HK-2 (cell line): ENCODE measurements around the gene ZNF32.

Experiments used
- DNase-seq: peaks from one replicate; pipeline ENCODE4 v3.0.0-alpha.2; 2018; ENCODE audit not compliant: unreplicated experiment

The ZNF32 gene, protein sequence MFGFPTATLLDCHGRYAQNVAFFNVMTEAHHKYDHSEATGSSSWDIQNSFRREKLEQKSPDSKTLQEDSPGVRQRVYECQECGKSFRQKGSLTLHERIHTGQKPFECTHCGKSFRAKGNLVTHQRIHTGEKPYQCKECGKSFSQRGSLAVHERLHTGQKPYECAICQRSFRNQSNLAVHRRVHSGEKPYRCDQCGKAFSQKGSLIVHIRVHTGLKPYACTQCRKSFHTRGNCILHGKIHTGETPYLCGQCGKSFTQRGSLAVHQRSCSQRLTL

DNA sequence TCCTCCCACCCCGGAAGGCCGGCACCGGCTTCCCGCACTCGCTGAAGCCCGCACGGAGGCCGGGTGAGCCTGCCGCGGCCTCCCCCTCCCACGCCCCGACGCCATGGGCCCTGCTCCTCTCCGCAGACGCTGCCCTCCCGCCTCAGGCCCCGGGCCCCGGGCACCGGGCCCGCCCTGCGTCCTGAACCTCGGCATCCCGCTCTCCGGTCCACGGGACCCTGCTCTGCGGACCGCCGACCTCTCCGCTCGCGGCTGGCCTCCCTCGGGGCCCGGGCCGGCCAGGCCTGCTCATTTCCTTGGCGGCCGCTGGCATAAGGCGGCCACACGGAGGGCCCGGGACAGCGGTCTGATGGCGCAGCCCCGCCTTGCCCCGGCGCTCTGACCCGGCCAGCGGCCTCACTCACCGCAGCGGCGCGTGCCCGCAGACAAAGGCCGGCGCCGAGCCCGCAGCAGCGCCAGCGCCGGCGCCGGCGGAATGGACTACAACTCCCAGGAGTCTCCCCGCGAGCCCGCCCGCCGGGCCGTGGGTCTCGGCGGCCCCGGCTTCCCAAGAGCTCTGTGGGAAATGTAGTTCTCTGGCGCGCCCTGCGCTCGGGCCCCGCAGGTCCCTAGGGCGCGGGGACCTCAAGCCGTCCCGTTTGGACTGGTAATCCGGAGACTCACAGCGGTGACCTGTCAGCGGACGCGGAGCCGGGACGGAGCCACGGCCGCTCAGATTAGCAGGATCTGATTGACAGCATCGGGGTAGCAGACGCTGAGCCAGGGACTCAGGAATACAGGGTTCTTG, at the start of gene ZNF32:
TSS of gene ZNF32 (minus strand) at position 484 of the 787 bp plus-strand sequence. CDS start 2,748 bp downstream, outside the sequence.
- peak; percentile 88 for DNase-seq

DNA sequence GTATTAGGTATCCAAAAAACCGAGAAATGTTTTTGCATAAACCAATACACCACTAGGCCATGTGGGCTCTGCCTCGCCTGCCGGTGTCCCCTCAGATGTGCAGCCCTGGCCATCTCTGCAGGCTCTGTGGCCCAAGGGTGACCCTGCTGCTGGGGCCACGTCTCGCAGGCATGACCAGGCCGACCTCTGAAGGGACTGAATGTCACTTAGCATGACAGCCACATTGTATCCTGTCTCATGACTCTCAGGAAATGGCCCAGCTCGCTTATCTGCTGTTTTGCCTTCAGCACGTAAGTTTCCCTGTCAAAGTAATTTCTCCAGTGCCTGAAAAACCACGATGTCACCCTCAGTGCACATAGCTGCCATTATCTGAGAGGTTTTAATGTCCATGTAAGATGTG, 49.5 kb upstream of the ZNF32 start:
- no peak for DNase-seq

DNA sequence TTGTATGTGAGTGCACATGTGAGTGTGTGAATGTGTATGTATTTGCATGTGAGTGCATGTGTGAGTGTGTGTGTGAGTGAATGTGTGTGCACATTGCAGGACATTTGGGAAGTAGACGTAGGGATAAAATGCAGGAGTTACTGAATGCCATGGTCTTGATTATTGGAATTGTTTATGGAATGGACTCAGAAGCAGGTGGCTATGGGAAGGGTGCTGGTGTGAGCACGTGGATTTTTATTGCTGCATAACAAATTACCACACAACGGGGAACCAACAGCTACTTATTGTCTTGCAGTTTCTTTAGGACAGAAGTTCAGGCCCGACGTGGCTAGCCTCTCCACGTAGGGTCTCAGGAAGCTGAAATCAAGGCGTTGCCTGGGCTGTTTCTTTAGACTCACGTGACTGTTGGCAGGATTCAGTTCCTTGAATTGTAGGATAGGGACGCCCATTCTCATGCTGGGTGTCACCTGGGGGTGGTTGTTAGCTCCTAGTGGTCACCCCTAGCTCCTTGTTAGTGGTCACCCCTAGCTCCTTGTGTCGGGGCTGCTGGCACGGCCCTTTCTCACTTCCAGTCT, 48.3 kb upstream of the ZNF32 start:
- DNase-seq, result no peak

DNA sequence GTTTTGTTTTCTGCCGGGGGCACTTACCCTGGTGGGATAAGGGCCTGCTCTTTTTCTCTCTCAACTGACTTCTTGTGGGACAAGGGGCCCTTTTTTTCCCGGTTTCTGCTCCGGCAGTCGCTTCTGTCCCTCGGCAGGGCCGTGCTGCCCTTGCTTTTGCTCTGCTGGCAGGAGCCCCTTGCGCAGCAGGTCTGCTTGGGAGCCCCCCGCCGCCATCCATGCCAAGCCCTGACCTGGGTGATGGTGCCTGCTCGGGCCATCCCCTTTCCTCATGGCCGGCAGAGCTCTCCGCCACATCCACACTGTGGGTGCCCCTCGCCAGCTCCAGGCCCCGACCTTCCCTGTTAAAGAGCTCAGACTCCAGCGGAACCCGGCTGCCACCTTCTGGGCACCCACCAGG, 47.0 kb upstream of the ZNF32 start:
- no peak for DNase-seq

GRCh38 chr10:43695321-43695720, 46.6 kb upstream of the ZNF32 start:
- no peak for DNase-seq

- DNase-seq, result no peak
These were observed 45.8 kb upstream of the ZNF32 start for GRCh38 chr10:43694526-43694925.

DNA sequence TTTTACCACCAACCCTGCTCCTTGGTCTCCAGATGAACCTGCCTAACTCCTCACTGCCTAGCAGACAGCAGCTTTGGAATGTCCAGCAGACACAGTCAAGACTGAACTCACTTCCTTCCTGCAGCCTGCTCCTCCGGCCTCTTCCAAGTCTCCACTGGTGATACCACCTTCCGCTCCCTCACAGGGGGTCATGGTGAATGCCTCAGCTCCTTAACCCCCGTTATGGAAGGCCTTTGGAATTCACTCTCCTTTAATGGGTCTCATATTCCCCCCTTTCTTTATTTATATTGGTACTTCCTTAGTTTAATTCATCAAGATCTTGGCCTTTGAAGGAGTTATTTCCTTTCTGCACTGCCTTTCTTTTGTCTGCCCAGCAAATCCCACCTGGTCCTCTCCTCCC, 44.9 kb upstream of the ZNF32 start:
- no peak for DNase-seq

- no peak for DNase-seq
These were observed 43.6 kb upstream of the ZNF32 start for GRCh38 chr10:43692051-43692825.

GRCh38 chr10:43691485-43691884, 42.8 kb upstream of the ZNF32 start:
- no peak for DNase-seq

- peak; percentile 86 for DNase-seq
These were observed 41.5 kb upstream of the ZNF32 start for GRCh38 chr10:43689955-43690771.

GRCh38 chr10:43689618-43689954, 40.9 kb upstream of the ZNF32 start:
- DNase-seq, result peak; percentile 42

GRCh38 chr10:43689007-43689491, 40.4 kb upstream of the ZNF32 start:
- DNase-seq, result no peak

GRCh38 chr10:43688348-43688892, 39.7 kb upstream of the ZNF32 start:
- no peak for DNase-seq

DNA sequence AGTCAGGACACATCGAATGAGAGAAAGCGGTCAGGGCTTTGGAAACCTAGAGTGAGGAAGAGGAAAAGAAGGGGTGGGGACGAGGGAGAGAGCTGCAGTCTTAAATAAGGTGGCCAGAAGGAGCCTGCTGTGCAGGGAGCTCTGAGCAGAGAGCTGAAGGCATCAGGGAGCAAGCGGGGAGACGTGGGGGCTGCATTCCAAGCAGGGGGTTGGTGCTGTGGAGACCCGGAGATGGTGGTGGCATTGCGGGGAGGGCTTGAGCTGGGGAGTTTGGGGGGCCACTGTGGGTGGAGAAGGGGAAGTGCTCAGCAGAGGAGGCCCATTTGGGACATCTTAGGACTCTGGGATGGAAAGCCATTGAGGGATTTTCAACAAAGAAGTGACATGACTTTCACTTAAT, 38.7 kb upstream of the ZNF32 start:
- no peak for DNase-seq

DNA sequence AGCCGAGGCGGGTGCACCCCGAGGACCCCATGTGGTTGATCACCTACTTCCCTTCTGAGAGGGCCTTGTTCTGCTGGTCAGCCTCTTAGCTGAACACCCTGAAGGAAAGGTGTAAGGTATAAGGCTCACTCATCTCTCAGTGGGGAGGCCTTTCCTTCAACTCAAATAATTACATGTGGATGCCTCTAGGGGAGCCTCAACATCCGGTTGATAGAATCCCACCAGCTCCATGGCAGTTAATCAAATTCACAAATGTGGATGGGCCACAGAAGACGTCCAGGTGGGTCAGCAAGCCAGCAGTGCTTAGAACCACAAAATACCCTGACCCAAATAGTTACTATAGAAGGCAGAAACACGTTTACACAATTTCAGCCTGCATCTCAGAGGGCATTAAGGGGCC, 37.7 kb upstream of the ZNF32 start:
- DNase-seq, result no peak

DNA sequence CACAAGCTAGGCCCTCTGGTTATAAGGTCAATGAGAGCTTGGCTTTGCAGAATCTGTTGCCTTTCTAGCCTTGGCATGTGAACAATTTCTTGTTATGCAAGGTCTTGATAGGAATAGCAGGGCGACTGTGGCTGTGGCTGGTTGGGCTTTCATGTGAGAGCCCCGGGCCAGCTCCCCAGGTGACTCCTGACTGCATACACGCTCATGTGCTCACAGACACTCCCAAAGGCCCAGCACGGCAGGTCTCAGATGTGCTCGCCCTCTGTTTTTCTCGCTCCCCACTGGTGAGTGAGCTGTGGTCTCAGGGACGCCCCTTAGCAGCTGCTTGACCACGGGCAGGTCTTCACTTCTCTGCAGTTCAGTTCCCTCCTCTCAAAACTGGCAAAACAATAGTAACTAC, 37.1 kb upstream of the ZNF32 start:
- no peak for DNase-seq

DNA sequence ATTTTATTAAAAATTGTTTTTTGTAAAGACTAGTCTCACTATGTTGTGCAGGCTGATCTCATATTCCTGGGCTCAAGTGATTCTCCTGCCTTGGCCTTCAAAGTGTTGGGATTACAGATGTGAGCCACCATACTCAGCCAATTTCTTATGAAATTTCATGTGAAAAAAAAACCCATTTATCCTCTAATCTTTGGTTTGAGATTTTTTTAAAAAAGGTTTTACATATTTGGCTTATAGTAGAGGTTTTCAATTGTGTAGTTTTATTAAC, 35.5 kb upstream of the ZNF32 start:
- no peak for DNase-seq

DNA sequence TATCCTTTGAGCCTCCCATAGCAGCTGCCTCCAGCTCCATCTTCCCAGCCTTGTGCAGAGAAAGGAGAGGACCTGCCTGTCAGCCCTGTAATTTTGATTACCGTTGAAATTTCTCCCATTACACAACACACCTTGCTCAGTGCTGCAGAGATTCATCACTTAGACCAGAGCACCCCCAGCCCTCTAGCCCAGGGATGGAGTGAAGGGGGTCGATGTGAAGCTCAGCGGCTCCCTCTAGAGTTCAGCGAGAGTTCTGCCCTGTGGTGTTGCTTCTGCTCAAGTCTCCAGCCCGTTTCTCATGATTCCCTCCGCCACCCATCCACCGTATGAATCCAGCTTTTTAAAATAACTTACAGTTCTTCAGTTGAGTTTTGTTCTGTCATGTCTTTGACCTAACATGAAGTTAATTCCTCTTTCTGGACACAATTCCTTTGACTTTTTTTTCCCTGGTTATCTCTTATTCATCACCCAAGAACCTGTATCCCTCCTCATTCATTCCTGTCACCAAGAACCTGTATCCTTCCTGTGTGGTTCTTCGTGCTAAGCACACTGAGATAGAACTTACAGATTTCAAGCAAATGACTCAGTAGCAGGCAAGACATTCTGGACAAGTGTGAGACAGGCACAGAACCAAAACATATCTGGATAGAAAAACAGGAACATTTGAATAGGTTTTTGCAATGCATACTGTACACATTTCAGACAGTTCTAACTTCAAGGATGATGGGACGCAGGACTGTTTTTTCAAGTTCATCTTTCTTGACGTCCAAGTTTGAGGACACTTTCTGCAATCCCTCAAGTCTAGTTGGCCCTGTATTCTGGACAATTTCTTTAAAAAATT, 35.0 kb upstream of the ZNF32 start:
- DNase-seq, result no peak

GRCh38 chr10:43682956-43683355, 34.3 kb upstream of the ZNF32 start:
- DNase-seq, result no peak

DNA sequence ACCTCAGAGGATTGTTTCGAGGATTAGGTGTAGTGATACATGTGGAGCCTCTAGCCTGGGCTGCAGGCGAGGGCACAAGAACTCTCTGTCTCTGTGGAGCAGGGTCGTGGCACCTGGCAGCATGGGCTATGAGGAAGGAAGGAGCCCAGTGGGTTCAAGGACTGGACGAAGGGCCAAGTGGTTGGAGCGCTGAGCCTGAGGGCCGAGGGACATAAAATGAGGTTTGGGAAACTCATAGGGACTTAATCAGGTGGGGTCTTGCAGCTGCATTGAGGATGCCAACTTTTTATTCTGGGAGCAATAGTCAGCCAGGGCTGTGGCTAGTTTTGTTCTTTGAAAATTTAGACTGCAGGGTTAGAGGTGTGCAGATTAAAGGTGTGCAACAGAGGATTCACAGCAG, 33.0 kb upstream of the ZNF32 start:
- DNase-seq, result no peak
